Measurements from ENCODE around the gene BTBD6. TPM values are rescaled to one million over a fixed set of nuclear protein-coding genes. Genes with fewer than 3 reads are reported as not detected.

The BTBD6 gene
- total RNA-seq, 4 donors from 2014 or later: 48.4 to 85.9 (median 53.6) TPM

DNA sequence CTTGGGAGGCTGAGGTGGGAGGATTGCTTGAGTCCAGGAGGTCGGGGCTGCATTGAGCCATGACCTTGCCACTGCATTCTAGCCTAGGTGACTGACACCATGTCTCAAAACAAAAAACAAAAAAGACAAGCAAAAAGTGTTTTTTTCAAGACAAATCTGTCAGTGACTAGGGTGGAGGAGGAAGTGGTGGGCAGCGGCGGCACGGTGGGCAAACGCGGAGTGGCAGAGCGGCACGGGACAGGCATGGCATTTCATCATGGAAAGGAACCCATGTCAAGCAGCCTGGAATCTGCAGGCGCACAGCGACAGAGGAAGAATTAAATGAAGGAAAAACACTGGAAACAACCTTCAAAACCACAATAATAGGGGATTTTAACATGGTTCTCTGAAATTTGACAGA, 4.0 kb upstream of the BTBD6 start:
- no peak overlapping the region for H3K4me3 ChIP-seq
- no peaks in the 10 kb centered on the region for H3K9me3 ChIP-seq
- H3K36me3 ChIP-seq: no peaks in the 10 kb centered on the region
- intact Hi-C loops (cut with DNase I; ENCODE audit: low total_unique reads): loop anchor here (10.0 kb wide), 1 partner anchor 70 kb away; no protein-coding TSS in a partner anchor
- in situ Hi-C loops (cut with MboI; ENCODE audit: low sequenced_read_pairs in 4 of 4): no loop called here
- H3K4me1 ChIP-seq: peaks cover 10 to 19% of the 10 kb centered on the region in 2 donors
- no peaks in the 10 kb centered on the region for H3K27me3 ChIP-seq
- DNase-seq (no peak), ATAC-seq (no peak)
- no peak overlapping the region for H3K27ac ChIP-seq
- TF ChIP-seq POLR2A (IDR thresholded peaks at IDR 0.05): no peak
- TF ChIP-seq, protein P1, sequence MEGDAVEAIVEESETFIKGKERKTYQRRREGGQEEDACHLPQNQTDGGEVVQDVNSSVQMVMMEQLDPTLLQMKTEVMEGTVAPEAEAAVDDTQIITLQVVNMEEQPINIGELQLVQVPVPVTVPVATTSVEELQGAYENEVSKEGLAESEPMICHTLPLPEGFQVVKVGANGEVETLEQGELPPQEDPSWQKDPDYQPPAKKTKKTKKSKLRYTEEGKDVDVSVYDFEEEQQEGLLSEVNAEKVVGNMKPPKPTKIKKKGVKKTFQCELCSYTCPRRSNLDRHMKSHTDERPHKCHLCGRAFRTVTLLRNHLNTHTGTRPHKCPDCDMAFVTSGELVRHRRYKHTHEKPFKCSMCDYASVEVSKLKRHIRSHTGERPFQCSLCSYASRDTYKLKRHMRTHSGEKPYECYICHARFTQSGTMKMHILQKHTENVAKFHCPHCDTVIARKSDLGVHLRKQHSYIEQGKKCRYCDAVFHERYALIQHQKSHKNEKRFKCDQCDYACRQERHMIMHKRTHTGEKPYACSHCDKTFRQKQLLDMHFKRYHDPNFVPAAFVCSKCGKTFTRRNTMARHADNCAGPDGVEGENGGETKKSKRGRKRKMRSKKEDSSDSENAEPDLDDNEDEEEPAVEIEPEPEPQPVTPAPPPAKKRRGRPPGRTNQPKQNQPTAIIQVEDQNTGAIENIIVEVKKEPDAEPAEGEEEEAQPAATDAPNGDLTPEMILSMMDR (IDR thresholded peaks at IDR 0.05 in 4 of 5, conservative IDR thresholded peaks at IDR 0.05 in 1 of 5): no peak

DNA sequence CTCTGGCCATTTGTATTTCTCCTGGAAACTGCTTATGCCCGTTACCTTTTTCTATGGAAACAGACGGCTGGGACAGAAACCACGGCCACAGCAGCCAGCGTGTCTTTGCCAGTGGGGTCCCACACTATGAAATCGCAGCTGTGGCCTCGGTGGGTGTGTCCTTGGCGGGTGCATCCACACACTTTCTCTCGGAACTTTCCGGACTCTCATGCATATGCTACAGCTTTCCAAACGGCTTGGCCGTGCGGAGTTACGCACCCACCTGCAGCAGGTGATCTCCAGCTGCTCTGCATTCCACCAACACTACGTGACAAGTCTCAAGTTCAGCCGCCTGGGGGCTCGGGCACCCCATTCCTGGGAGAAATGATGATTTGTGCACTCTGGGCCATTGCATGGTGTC, 1.3 kb upstream of the BTBD6 start:
- ATAC-seq (no peak), DNase-seq (no peak)
- no peak overlapping the region for H3K27ac ChIP-seq
- H3K36me3 ChIP-seq: peaks cover 0 to 21% of the 10 kb centered on the region in 2 donors
- in situ Hi-C loops (cut with MboI; ENCODE audit: low sequenced_read_pairs in 4 of 4) (no loop called here), intact Hi-C loops (cut with DNase I; ENCODE audit: low total_unique reads) (loop anchor here (10.0 kb wide), 1 partner anchor 72 kb away; no protein-coding TSS in a partner anchor)
- no peak overlapping the region for H3K4me3 ChIP-seq
- H3K4me1 ChIP-seq: peaks cover 22 to 23% of the 10 kb centered on the region in 2 donors
- H3K9me3 ChIP-seq: no peaks in the 10 kb centered on the region
- H3K27me3 ChIP-seq: no peaks in the 10 kb centered on the region
- no peak for TF ChIP-seq POLR2A (IDR thresholded peaks at IDR 0.05)
- TF ChIP-seq, protein P1 (IDR thresholded peaks at IDR 0.05 in 4 of 5, conservative IDR thresholded peaks at IDR 0.05 in 1 of 5): no peak

DNA sequence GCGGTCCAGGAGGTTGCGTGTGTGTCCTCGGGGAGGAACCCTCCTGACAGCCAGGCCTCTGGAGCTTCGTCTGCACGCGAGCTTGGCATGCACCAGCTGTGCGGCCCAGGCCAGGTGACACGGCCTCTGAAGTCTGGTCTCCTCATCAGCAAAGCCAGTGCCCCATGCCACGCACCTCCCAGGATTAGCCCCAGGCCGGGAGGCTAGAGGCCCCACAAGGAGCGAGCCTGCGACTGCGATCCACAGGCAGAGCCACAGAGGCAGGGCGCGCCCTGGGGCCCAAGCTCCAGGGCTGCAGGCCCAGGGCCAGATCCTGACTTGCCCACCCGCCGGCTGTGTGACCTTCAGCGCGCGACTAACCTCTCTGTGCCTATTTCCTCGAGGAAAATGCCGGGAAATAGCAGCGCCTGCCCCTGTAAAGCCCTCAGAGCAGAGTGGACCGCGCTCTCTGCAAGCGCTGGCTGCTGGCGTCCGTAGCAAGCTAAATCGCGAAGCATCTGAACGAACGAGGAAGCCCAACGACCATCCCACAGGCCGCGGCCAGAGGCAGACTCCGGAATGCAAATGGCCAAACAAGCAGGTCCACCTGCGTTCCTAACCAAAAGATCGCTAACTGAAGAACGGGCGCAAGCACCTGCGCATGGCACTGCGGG, 492 bp upstream of the BTBD6 start:
- Histone ChIP-seq H3K27me3 (no peaks in the 10 kb centered on the region), H3K27ac (peak overlapping the region; percentile 76 to 84 (median 82)), H3K9me3 (no peaks in the 10 kb centered on the region), H3K36me3 (peaks cover 0 to 21% of the 10 kb centered on the region in 2 donors), H3K4me3 (peak overlapping the region; percentile 51 to 80 (median 62)), H3K4me1 (peaks cover 22 to 23% of the 10 kb centered on the region in 2 donors)
- intact Hi-C loops (cut with DNase I; ENCODE audit: low total_unique reads): loop anchor here (10.0 kb wide), 1 partner anchor 73 kb away; no protein-coding TSS in a partner anchor
- in situ Hi-C loops (cut with MboI; ENCODE audit: low sequenced_read_pairs in 4 of 4): no loop called here
- TF ChIP-seq, protein P1 (IDR thresholded peaks at IDR 0.05 in 4 of 5, conservative IDR thresholded peaks at IDR 0.05 in 1 of 5): no peak
- TF ChIP-seq POLR2A (IDR thresholded peaks at IDR 0.05): no peak
- peak; percentile 3 to 11 for ATAC-seq
- no peak for DNase-seq

DNA sequence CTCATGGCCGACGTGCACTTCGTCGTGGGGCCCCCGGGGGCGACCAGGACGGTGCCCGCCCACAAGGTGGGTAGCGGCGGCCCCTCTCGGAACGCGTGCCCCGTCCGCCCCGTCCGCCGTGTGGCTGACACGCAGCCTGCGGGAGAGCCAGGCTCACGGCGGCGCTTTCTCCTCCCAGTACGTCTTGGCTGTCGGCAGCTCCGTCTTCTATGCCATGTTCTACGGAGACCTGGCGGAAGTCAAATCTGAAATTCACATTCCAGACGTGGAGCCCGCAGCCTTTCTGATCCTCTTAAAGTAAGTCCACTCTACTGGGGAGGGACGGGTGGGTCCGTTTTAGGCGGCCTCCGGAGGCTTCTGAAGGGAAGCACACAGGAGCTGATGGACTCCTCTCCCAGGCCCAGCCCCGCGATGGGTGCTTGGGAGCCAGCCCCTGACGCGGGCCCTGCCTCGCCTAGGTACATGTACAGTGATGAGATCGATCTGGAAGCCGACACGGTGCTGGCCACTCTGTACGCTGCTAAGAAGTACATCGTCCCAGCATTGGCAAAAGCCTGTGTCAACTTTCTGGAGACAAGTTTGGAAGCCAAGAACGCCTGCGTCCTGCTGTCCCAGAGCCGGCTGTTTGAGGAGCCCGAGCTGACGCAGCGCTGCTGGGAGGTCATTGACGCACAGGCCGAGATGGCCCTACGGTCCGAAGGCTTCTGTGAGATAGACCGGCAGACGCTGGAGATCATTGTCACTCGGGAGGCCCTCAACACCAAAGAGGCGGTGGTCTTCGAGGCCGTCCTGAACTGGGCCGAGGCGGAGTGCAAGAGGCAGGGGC, 1.1 kb downstream of the BTBD6 start:
- Histone ChIP-seq H3K4me3 (peak overlapping the region; percentile 40 to 61 (median 56)), H3K4me1 (peaks cover 22 to 24% of the 10 kb centered on the region in 2 donors), H3K36me3 (peaks cover 0 to 21% of the 10 kb centered on the region in 2 donors), H3K9me3 (no peaks in the 10 kb centered on the region), H3K27ac (peak overlapping the region; percentile 81 to 87 (median 84)), H3K27me3 (no peaks in the 10 kb centered on the region)
- in situ Hi-C loops (cut with MboI; ENCODE audit: low sequenced_read_pairs in 4 of 4): no loop called here
- intact Hi-C loops (cut with DNase I; ENCODE audit: low total_unique reads): loop anchor here (10.0 kb wide), 1 partner anchor 75 kb away; no protein-coding TSS in a partner anchor
- no peak for DNase-seq
- peak; percentile 18 to 22 for ATAC-seq
- TF ChIP-seq POLR2A (IDR thresholded peaks at IDR 0.05): no peak
- TF ChIP-seq, protein P1 (IDR thresholded peaks at IDR 0.05 in 4 of 5, conservative IDR thresholded peaks at IDR 0.05 in 1 of 5): no peak
